Keratinocyte (primary cell): ENCODE results near the gene PDZRN3. TPM values are rescaled to one million over a fixed set of nuclear protein-coding genes. Genes with fewer than 3 reads are reported as not detected.

Experiments
- DNase-seq: peaks from one replicate; pipeline ENCODE4 v3.0.0-alpha.2; 2011; ENCODE audit warnings: low read depth, missing footprints, low spot score
- FAIRE-seq: peaks from 2 replicates; lab custom pipeline; 2011; peaks lifted over from hg19 to GRCh38; lab: Jason Lieb, UNC
- H2AFZ ChIP-seq: 2 replicates; pipeline ENCODE4 v1.6.0; 2012; ENCODE audit warnings: low read length, control low read depth, inconsistent platforms; ENCODE audit not compliant: control insufficient read depth
- H3K27ac ChIP-seq: 2 replicates; pipeline ENCODE4 v1.5.1; 2011; ENCODE audit warnings: low read length; ENCODE audit not compliant: control insufficient read depth, insufficient read depth
- H3K27me3 ChIP-seq: 3 replicates; pipeline ENCODE4 v1.6.0; 2011; ENCODE audit warnings: low read length; ENCODE audit not compliant: control insufficient read depth, insufficient read depth; ENCODE audit errors: extremely low read depth
- H3K36me3 ChIP-seq, 2 experiments: 2 replicates in 1 of 2; 3 replicates in 1 of 2; pipeline ENCODE4 v1.5.1; 2011; ENCODE audit warnings: low read length in 2 of 2, mild to moderate bottlenecking in 1 of 2; ENCODE audit not compliant: control insufficient read depth in 2 of 2, insufficient read depth in 2 of 2; ENCODE audit errors: extremely low read depth in 1 of 2
- H3K4me1 ChIP-seq: 3 replicates; pipeline ENCODE4 v1.5.1; 2011; ENCODE audit warnings: low read length; ENCODE audit not compliant: control insufficient read depth, insufficient read depth; ENCODE audit errors: extremely low read depth
- H3K4me2 ChIP-seq: 3 replicates; pipeline ENCODE4 v1.6.0; 2011; ENCODE audit warnings: low read depth, low read length; ENCODE audit not compliant: control insufficient read depth, insufficient read depth; ENCODE audit errors: extremely low read depth
- H3K4me3 ChIP-seq, 3 experiments: fragments of 200-600 bp in 1 of 3; sonication (generic) in 1 of 3; 2 replicates in 2 of 3; 3 replicates in 1 of 3; pipeline ENCODE4 v1.5.1; 2011 to 2016; ENCODE audit warnings: low read length in 3 of 3, mild to moderate bottlenecking in 3 of 3, control low read depth in 2 of 3, inconsistent platforms in 1 of 3, low read depth in 1 of 3, mixed read lengths in 1 of 3, mixed run types in 1 of 3, moderate library complexity in 1 of 3; ENCODE audit not compliant: control insufficient read depth in 2 of 3, insufficient read depth in 2 of 3; ENCODE audit errors: extremely low read depth in 1 of 3
- H3K79me2 ChIP-seq: 2 replicates; pipeline ENCODE4 v1.6.0; 2012; ENCODE audit warnings: low read length; ENCODE audit not compliant: control insufficient read depth, insufficient read depth
- H3K9ac ChIP-seq: 3 replicates; pipeline ENCODE4 v1.6.0; 2011; ENCODE audit warnings: low read length; ENCODE audit not compliant: control insufficient read depth, insufficient read depth; ENCODE audit errors: extremely low read depth
- H3K9me1 ChIP-seq: 3 replicates; pipeline ENCODE4 v1.6.0; 2011; ENCODE audit warnings: low read length; ENCODE audit not compliant: control insufficient read depth, insufficient read depth; ENCODE audit errors: extremely low read depth
- H3K9me3 ChIP-seq: 2 replicates; pipeline ENCODE4 v1.5.1; 2012; ENCODE audit warnings: low read depth, low read length; ENCODE audit not compliant: control insufficient read depth
- H4K20me1 ChIP-seq: 3 replicates; pipeline ENCODE4 v1.6.0; 2011; ENCODE audit warnings: low read length; ENCODE audit not compliant: control insufficient read depth, insufficient read depth; ENCODE audit errors: extremely low read depth
- CTCF ChIP-seq, 3 experiments: IDR thresholded peaks in 1 of 3; conservative IDR thresholded peaks in 1 of 3; optimal IDR thresholded peaks in 1 of 3; 2 replicates in 2 of 3; 3 replicates in 1 of 3; pipeline versions ENCODE3 to v1.5.1; 2011; ENCODE audit warnings: low read length in 3 of 3, mild to moderate bottlenecking in 3 of 3, moderate library complexity in 2 of 3, control low read depth in 1 of 3, inconsistent platforms in 1 of 3; ENCODE audit not compliant: insufficient read depth in 2 of 3; ENCODE audit errors: extremely low read depth in 1 of 3
- EZH2 ChIP-seq: IDR thresholded peaks from one replicate; pipeline ENCODE4 v1.6.1; 2012; ENCODE audit warnings: inconsistent platforms, mild to moderate bottlenecking, low read length, moderate library complexity
- dilution Hi-C: fragments of 300-500 bp; cut with MboI; formaldehyde crosslinking; loops from one replicate; pipeline ENCODE4 v1.7.0; 2020; ENCODE audit warnings: low sequenced_read_pairs; ENCODE audit not compliant: extremely low pct_ligation_motif_present
- polyA plus RNA-seq, 5 experiments: library from polyadenylated mRNA; depleted of rRNA in 3 of 5; stranded (reverse) in 3 of 5; stranded (forward) in 1 of 5; unstranded in 1 of 5; fragments of >200 nt; gene quantifications; 1 replicate in 1 of 5; 2 replicates in 3 of 5; 3 replicates in 1 of 5; pipeline versions ENCODE4 v1.2.1 to v1.2.3, GENCODE V29; 2011 to 2012; ENCODE audit warnings: missing spikeins in 2 of 5, low read depth in 1 of 5, low replicate concordance in 1 of 5

Gene PDZRN3
- polyA plus RNA-seq, 1 donor (not counting 4 experiments of a cell fraction or from before 2014, with no cell fraction given), result not detected

GRCh38 chr3:73563896-73564582, 60.7 kb downstream of the PDZRN3 start:
- Histone ChIP-seq H3K27me3 (no peaks in the 10 kb centered on the region), H2AFZ (no peak overlapping the region), H3K9ac (no peak overlapping the region), H3K9me3 (no peaks in the 10 kb centered on the region), H3K4me1 (peaks cover 9% of the 10 kb centered on the region), H4K20me1 (no peaks in the 10 kb centered on the region), H3K4me3 (no peak overlapping the region), H3K4me2 (peak overlapping the region; percentile 6), H3K9me1 (no peaks in the 10 kb centered on the region), H3K36me3 (no peaks in the 10 kb centered on the region), H3K79me2 (no peaks in the 10 kb centered on the region), H3K27ac (no peak overlapping the region)
- TF ChIP-seq CTCF (optimal IDR thresholded peaks at IDR 0.05 in 1 of 3, IDR thresholded peaks at IDR 0.05 in 1 of 3, conservative IDR thresholded peaks at IDR 0.05 in 1 of 3; ENCODE audit: extremely low read depth in 1 of 3, insufficient read depth in 2 of 3, low read length in 3 of 3) (no peak), EZH2 (no peak)
- dilution Hi-C loops, result no loop called here
- peak; percentile 29 for FAIRE-seq
- DNase-seq, result no peak

- no peak for FAIRE-seq
- no peak overlapping the region for H3K9ac ChIP-seq
- no peaks in the 10 kb centered on the region for H4K20me1 ChIP-seq
- no peaks in the 10 kb centered on the region for H3K27me3 ChIP-seq
- peaks cover 9% of the 10 kb centered on the region for H3K4me1 ChIP-seq
- dilution Hi-C loops, result no loop called here
- no peak overlapping the region for H3K27ac ChIP-seq
- no peak for TF ChIP-seq EZH2
- DNase-seq, result no peak
- H3K4me2 ChIP-seq, result no peak overlapping the region
- no peaks in the 10 kb centered on the region for H3K9me3 ChIP-seq
- no peak overlapping the region for H2AFZ ChIP-seq
- no peak overlapping the region for H3K4me3 ChIP-seq
- no peaks in the 10 kb centered on the region for H3K9me1 ChIP-seq
- no peaks in the 10 kb centered on the region for H3K36me3 ChIP-seq
- no peaks in the 10 kb centered on the region for H3K79me2 ChIP-seq
Measured at GRCh38 chr3:73561494-73561893, 63.2 kb downstream of the PDZRN3 start.

GRCh38 chr3:73559749-73560148, 65.0 kb downstream of the PDZRN3 start:
- Histone ChIP-seq H3K27ac (no peak overlapping the region), H3K9ac (no peak overlapping the region), H3K9me3 (no peaks in the 10 kb centered on the region), H3K27me3 (no peaks in the 10 kb centered on the region), H3K79me2 (no peaks in the 10 kb centered on the region), H3K4me3 (no peak overlapping the region), H3K4me1 (peaks cover 9% of the 10 kb centered on the region), H2AFZ (no peak overlapping the region), H3K4me2 (no peak overlapping the region), H3K36me3 (no peaks in the 10 kb centered on the region), H4K20me1 (no peaks in the 10 kb centered on the region), H3K9me1 (no peaks in the 10 kb centered on the region)
- FAIRE-seq, result no peak
- TF ChIP-seq CTCF (optimal IDR thresholded peaks at IDR 0.05 in 1 of 3, IDR thresholded peaks at IDR 0.05 in 1 of 3, conservative IDR thresholded peaks at IDR 0.05 in 1 of 3; ENCODE audit: extremely low read depth in 1 of 3, insufficient read depth in 2 of 3, low read length in 3 of 3) (no peak), EZH2 (no peak)
- dilution Hi-C loops, result no loop called here
- no peak for DNase-seq
